Right kidney (tissue), 1 donor: ENCODE data around the gene RAP1A.
"Not testable (repeated sequence)": the region's sequence is repeated elsewhere in the genome, so short reads cannot be mapped to it uniquely, and the experiment has no call there.

Source experiments
- DNase-seq: peaks from one replicate; pipeline ENCODE4 v3.0.0-alpha.2; 2016

RAP1A gene

GRCh38 chr1:111628153-111628552 is 8.6 kb downstream of the RAP1A start:
- no peak for DNase-seq

GRCh38 chr1:111629190-111629954 is 9.8 kb downstream of the RAP1A start:
- no peak for DNase-seq

- no peak for DNase-seq
Observed at GRCh38 chr1:111630567-111630966, 11.0 kb downstream of the RAP1A start.

- DNase-seq, result no peak
Observed at GRCh38 chr1:111631502-111631901, 11.9 kb downstream of the RAP1A start.

- DNase-seq, result not testable (repeated sequence)
Observed at GRCh38 chr1:111632771-111633170, 13.2 kb downstream of the RAP1A start.

GRCh38 chr1:111633736-111634247 is 14.2 kb downstream of the RAP1A start:
- DNase-seq, result no peak

- no peak for DNase-seq
Observed at GRCh38 chr1:111635324-111636009, 15.9 kb downstream of the RAP1A start.

- no peak for DNase-seq
Observed at GRCh38 chr1:111638320-111638719, 18.7 kb downstream of the RAP1A start.

- no peak for DNase-seq
Observed at GRCh38 chr1:111639602-111640198, 20.1 kb downstream of the RAP1A start.

GRCh38 chr1:111643097-111643496 is 23.5 kb downstream of the RAP1A start:
- DNase-seq, result no peak

GRCh38 chr1:111643696-111644095 is 24.1 kb downstream of the RAP1A start:
- no peak for DNase-seq

GRCh38 chr1:111644506-111644905 is 24.9 kb downstream of the RAP1A start:
- no peak for DNase-seq

GRCh38 chr1:111647736-111648135 is 28.1 kb downstream of the RAP1A start:
- no peak for DNase-seq

- no peak for DNase-seq
Observed at GRCh38 chr1:111648806-111649205, 29.2 kb downstream of the RAP1A start.

- DNase-seq, result no peak
Observed at GRCh38 chr1:111649227-111649626, 29.6 kb downstream of the RAP1A start.

GRCh38 chr1:111649648-111650047 is 30.1 kb downstream of the RAP1A start:
- no peak for DNase-seq

- DNase-seq, result no peak
Observed at GRCh38 chr1:111653709-111654108, 34.1 kb downstream of the RAP1A start.

- no peak for DNase-seq
Observed at GRCh38 chr1:111654839-111655238, 35.2 kb downstream of the RAP1A start.

GRCh38 chr1:111656086-111657017 is 36.8 kb downstream of the RAP1A start:
- DNase-seq, result peak; percentile 31

- no peak for DNase-seq
Observed at GRCh38 chr1:111658622-111659021, 39.0 kb downstream of the RAP1A start.

GRCh38 chr1:111660204-111661150 is 40.9 kb downstream of the RAP1A start:
- no peak for DNase-seq
